GM23338 (cell line): ENCODE measurements around the gene TEFM. TPM values are rescaled to one million over a fixed set of nuclear protein-coding genes. Genes with fewer than 3 reads are reported as not detected.

Source experiments
- ATAC-seq: fragments of 200-7000 bp; cut with Tn5 transposase; 3 replicates; pipeline ENCODE4 v1.9.1; 2020
- DNase-seq: peaks from one replicate; pipeline ENCODE4 v3.0.0-alpha.2; 2015; ENCODE audit warnings: low spot score
- H2AFZ ChIP-seq: fragments of 200-600 bp; sonication (generic); 2 replicates; pipeline ENCODE4 v1.8.0; 2016; ENCODE audit warnings: antibody characterized with exemption, mild to moderate bottlenecking, moderate library complexity
- H3F3A ChIP-seq: fragments of 200-600 bp; sonication (generic); replicated peaks from 2 replicates; pipeline ENCODE4 v1.8.0; 2017; ENCODE audit warnings: antibody characterized with exemption, mixed run types, low read depth
- H3K27ac ChIP-seq: fragments of 200-600 bp; sonication (generic); 2 replicates; pipeline ENCODE4 v1.6.1; 2016; ENCODE audit warnings: low read depth
- H3K27me3 ChIP-seq: fragments of 200-600 bp; sonication (generic); 2 replicates; pipeline ENCODE4 v1.8.0; 2016; ENCODE audit warnings: mild to moderate bottlenecking, mixed run types, moderate library complexity; ENCODE audit not compliant: insufficient read depth
- H3K36me3 ChIP-seq: fragments of 200-600 bp; sonication (generic); 2 replicates; pipeline ENCODE4 v1.8.0; 2016; ENCODE audit warnings: mild to moderate bottlenecking; ENCODE audit not compliant: insufficient read depth
- H3K4me1 ChIP-seq: fragments of 200-600 bp; sonication (generic); 2 replicates; pipeline ENCODE4 v1.8.0; 2016; ENCODE audit warnings: mild to moderate bottlenecking, moderate library complexity; ENCODE audit not compliant: insufficient read depth
- H3K4me2 ChIP-seq: fragments of 200-600 bp; sonication (generic); 2 replicates; pipeline ENCODE4 v1.7.1; 2017; ENCODE audit warnings: mixed run types
- H3K4me3 ChIP-seq: fragments of 200-600 bp; sonication (generic); 2 replicates; pipeline ENCODE4 v1.6.1; 2016; ENCODE audit warnings: mixed run types
- H3K79me2 ChIP-seq: fragments of 200-600 bp; sonication (generic); replicated peaks from 2 replicates; pipeline ENCODE4 v1.8.0; 2017; ENCODE audit warnings: mild to moderate bottlenecking; ENCODE audit not compliant: insufficient read depth
- H3K9me2 ChIP-seq: fragments of 200-600 bp; sonication (generic); 2 replicates; pipeline ENCODE4 v1.8.0; 2017; ENCODE audit not compliant: insufficient read depth
- H4K20me1 ChIP-seq: fragments of 200-600 bp; sonication (generic); replicated peaks from 2 replicates; pipeline ENCODE4 v1.8.0; 2017; ENCODE audit warnings: mild to moderate bottlenecking; ENCODE audit not compliant: insufficient read depth
- H3K27ac Mint-ChIP-seq: 2 replicates; pipeline ENCODE4 v1.8.0; 2020; ENCODE audit warnings: inconsistent platforms, mild to moderate bottlenecking, moderate library complexity, mixed read lengths
- H3K27me3 Mint-ChIP-seq: 3 replicates; pipeline ENCODE4 v1.8.0; 2022; ENCODE audit warnings: low read depth, mild to moderate bottlenecking, moderate library complexity, mixed read lengths, inconsistent platforms; ENCODE audit not compliant: insufficient read depth, poor library complexity
- H3K36me3 Mint-ChIP-seq: 3 replicates; pipeline ENCODE4 v1.8.0; 2021; ENCODE audit warnings: low read depth, mild to moderate bottlenecking, inconsistent platforms, moderate library complexity, mixed read lengths
- H3K4me1 Mint-ChIP-seq: 3 replicates; pipeline ENCODE4 v1.8.0; 2020; ENCODE audit warnings: mild to moderate bottlenecking, inconsistent platforms, mixed read lengths
- H3K4me3 Mint-ChIP-seq: 3 replicates; pipeline ENCODE4 v1.8.0; 2021; ENCODE audit warnings: moderate library complexity, mild to moderate bottlenecking, inconsistent platforms, mixed read lengths
- H3K9me3 Mint-ChIP-seq: 3 replicates; pipeline ENCODE4 v1.8.0; 2020; ENCODE audit warnings: moderate library complexity, mild to moderate bottlenecking, inconsistent platforms, mixed read lengths
- CREB1 ChIP-seq: fragments of 250-450 bp; sonication (Bioruptor Pico); IDR thresholded peaks from 2 replicates; pipeline ENCODE4 v1.5.0; 2020; ENCODE audit warnings: low read depth, mild to moderate bottlenecking, moderate library complexity
- EZH2phosphoT487 ChIP-seq: fragments of 200-600 bp; sonication (generic); IDR thresholded peaks from one replicate; pipeline ENCODE4 v1.8.1; 2018; ENCODE audit warnings: antibody characterized with exemption; ENCODE audit not compliant: unreplicated experiment
- NANOG ChIP-seq: IDR thresholded peaks from 2 replicates; pipeline ENCODE4 v1.6.1; 2016; ENCODE audit warnings: antibody characterized with exemption, borderline replicate concordance
- POLR2AphosphoS5 ChIP-seq: IDR thresholded peaks from 2 replicates; pipeline ENCODE4 v1.6.1; 2016; ENCODE audit warnings: antibody characterized with exemption, low read depth
- STAT1 ChIP-seq: IDR thresholded peaks from one replicate; pipeline ENCODE4 v1.6.1; 2016; ENCODE audit warnings: antibody characterized with exemption; ENCODE audit not compliant: unreplicated experiment
- ZNF114 ChIP-seq: fragments of 250-450 bp; sonication (Bioruptor Pico); IDR thresholded peaks from 2 replicates; pipeline ENCODE4 v1.5.0; 2020; ENCODE audit warnings: mild to moderate bottlenecking, moderate library complexity
- ZNF331 ChIP-seq: fragments of 250-450 bp; sonication (Bioruptor Pico); IDR thresholded peaks from 2 replicates; pipeline ENCODE4 v1.5.0; 2020; ENCODE audit warnings: low read depth, mild to moderate bottlenecking, moderate library complexity
- polyA plus RNA-seq: library from polyadenylated mRNA; unstranded; fragments of >200 nt; fragmentation: Nextera tagmentation; extraction: Ambion mirVana; gene quantifications from 2 replicates; pipeline ENCODE4 v1.2.1, GENCODE V29; 2016
- total RNA-seq: library from RNA; depleted of rRNA; stranded (reverse); fragments of >200 nt; shearing (Covaris generic); gene quantifications from 2 replicates; pipeline ENCODE4 v1.2.3, GENCODE V29; 2014
- TF ChIP-seq, protein P1 (sequence below), 2 experiments: fragments of 200-600 bp in 1 of 2; sonication (generic) in 1 of 2; conservative IDR thresholded peaks; 2 replicates each; pipeline versions ENCODE4 v1.5.1 to v1.6.1; 2016 to 2017; ENCODE audit warnings: antibody characterized with exemption in 2 of 2, low read depth in 2 of 2, mild to moderate bottlenecking in 2 of 2, moderate library complexity in 1 of 2
- TF ChIP-seq, protein P2 (sequence below): IDR thresholded peaks from one replicate; pipeline ENCODE4 v1.6.1; 2018; ENCODE audit warnings: antibody characterized with exemption; ENCODE audit not compliant: unreplicated experiment
- TF ChIP-seq, protein P3 (sequence below): IDR thresholded peaks from 2 replicates; pipeline ENCODE4 v1.6.1; 2016; ENCODE audit warnings: antibody characterized with exemption

The TEFM gene
- total and polyA plus RNA-seq, 2 experiments from 2014 or later: 15.9 to 33.3 TPM

DNA sequence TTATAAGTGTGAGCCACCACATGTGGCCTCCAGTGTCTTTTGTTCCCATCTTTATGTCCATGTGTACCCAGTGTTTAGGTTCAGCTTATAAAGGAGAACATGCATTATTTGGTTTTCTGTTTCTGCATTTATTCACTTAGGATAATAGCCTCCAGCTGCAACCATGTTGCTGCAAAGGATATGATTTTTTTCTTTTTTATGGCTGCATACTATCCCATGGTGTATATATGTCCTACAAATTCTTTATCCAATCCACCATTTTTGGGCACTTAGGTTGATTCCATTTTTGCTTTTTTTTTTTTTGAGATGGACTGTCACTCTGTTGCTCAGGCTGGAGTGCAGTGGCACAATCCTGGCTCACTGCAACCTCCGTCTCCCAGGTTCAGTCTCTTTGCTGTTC, 41.4 kb downstream of the TEFM start:
- Histone ChIP-seq H3K4me1 (no peaks in the 10 kb centered on the region), H4K20me1 (peaks cover 3% of the 10 kb centered on the region; the same call in 1 of the 2 replicates), H2AFZ (no peak overlapping the region), H3K36me3 (peaks cover 53% of the 10 kb centered on the region), H3K9me2 (no peaks in the 10 kb centered on the region), H3K4me2 (no peak overlapping the region), H3F3A (0 out of 2 replicates have a peak, but pooled peaks cover 5% of the 10 kb centered on the region), H3K27me3 (no peaks in the 10 kb centered on the region), H3K79me2 (no peaks in the 10 kb centered on the region), H3K4me3 (no peak overlapping the region), H3K27ac (no peak overlapping the region)
- no peak overlapping the region for H3K27ac Mint-ChIP-seq
- H3K4me1 Mint-ChIP-seq: no peaks in the 10 kb centered on the region
- DNase-seq (no peak), ATAC-seq (no peak)
- H3K9me3 Mint-ChIP-seq: no peaks in the 10 kb centered on the region
- no peak overlapping the region for H3K4me3 Mint-ChIP-seq
- TF ChIP-seq, protein P1, sequence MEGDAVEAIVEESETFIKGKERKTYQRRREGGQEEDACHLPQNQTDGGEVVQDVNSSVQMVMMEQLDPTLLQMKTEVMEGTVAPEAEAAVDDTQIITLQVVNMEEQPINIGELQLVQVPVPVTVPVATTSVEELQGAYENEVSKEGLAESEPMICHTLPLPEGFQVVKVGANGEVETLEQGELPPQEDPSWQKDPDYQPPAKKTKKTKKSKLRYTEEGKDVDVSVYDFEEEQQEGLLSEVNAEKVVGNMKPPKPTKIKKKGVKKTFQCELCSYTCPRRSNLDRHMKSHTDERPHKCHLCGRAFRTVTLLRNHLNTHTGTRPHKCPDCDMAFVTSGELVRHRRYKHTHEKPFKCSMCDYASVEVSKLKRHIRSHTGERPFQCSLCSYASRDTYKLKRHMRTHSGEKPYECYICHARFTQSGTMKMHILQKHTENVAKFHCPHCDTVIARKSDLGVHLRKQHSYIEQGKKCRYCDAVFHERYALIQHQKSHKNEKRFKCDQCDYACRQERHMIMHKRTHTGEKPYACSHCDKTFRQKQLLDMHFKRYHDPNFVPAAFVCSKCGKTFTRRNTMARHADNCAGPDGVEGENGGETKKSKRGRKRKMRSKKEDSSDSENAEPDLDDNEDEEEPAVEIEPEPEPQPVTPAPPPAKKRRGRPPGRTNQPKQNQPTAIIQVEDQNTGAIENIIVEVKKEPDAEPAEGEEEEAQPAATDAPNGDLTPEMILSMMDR (conservative IDR thresholded peaks at IDR 0.05; ENCODE audit: low read depth in 2 of 2): no peak
- TF ChIP-seq ZNF114 (CRISPR knock-in tag): no peak
- no peak for TF ChIP-seq EZH2phosphoT487
- no peak for TF ChIP-seq NANOG
- no peak for TF ChIP-seq ZNF331 (CRISPR knock-in tag)
- TF ChIP-seq, protein P2, sequence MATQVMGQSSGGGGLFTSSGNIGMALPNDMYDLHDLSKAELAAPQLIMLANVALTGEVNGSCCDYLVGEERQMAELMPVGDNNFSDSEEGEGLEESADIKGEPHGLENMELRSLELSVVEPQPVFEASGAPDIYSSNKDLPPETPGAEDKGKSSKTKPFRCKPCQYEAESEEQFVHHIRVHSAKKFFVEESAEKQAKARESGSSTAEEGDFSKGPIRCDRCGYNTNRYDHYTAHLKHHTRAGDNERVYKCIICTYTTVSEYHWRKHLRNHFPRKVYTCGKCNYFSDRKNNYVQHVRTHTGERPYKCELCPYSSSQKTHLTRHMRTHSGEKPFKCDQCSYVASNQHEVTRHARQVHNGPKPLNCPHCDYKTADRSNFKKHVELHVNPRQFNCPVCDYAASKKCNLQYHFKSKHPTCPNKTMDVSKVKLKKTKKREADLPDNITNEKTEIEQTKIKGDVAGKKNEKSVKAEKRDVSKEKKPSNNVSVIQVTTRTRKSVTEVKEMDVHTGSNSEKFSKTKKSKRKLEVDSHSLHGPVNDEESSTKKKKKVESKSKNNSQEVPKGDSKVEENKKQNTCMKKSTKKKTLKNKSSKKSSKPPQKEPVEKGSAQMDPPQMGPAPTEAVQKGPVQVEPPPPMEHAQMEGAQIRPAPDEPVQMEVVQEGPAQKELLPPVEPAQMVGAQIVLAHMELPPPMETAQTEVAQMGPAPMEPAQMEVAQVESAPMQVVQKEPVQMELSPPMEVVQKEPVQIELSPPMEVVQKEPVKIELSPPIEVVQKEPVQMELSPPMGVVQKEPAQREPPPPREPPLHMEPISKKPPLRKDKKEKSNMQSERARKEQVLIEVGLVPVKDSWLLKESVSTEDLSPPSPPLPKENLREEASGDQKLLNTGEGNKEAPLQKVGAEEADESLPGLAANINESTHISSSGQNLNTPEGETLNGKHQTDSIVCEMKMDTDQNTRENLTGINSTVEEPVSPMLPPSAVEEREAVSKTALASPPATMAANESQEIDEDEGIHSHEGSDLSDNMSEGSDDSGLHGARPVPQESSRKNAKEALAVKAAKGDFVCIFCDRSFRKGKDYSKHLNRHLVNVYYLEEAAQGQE: no peak
- TF ChIP-seq, protein P3, sequence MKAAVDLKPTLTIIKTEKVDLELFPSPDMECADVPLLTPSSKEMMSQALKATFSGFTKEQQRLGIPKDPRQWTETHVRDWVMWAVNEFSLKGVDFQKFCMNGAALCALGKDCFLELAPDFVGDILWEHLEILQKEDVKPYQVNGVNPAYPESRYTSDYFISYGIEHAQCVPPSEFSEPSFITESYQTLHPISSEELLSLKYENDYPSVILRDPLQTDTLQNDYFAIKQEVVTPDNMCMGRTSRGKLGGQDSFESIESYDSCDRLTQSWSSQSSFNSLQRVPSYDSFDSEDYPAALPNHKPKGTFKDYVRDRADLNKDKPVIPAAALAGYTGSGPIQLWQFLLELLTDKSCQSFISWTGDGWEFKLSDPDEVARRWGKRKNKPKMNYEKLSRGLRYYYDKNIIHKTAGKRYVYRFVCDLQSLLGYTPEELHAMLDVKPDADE: no peak
- TF ChIP-seq POLR2AphosphoS5: no peak
- TF ChIP-seq CREB1 (CRISPR knock-in tag): no peak
- no peak for TF ChIP-seq STAT1
- H3K27me3 Mint-ChIP-seq: peaks cover 4% of the 10 kb centered on the region
- peaks cover 73% of the 10 kb centered on the region for H3K36me3 Mint-ChIP-seq
